ENCODE measurements around the gene ASAP2.

The ASAP2 gene

GRCh38 chr2:9232166-9232479 is 25.5 kb downstream of the ASAP2 start:
- DNase-seq, result no peak

- DNase-seq, result no peak
Measured at GRCh38 chr2:9232886-9233285, 26.3 kb downstream of the ASAP2 start.

GRCh38 chr2:9234680-9235146 is 28.1 kb downstream of the ASAP2 start:
- DNase-seq, result no peak

GRCh38 chr2:9235147-9236044 is 28.8 kb downstream of the ASAP2 start:
- no peak for DNase-seq

DNA sequence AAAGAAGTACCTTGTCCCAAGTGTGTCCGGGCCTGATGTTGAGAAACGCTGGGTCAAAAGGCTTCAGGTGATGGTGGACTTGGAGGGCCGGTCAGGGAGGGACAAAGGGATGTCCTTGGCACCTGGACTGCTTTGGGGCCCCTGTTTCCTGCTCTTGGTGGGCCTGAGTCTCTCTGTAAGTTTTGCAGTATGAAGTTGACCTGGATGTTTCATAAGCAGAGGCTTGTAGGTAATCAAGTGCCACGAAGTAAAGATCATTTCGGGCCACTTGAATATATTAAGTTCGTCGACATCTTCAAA is 29.4 kb downstream of the ASAP2 start:
- no peak for DNase-seq

DNA sequence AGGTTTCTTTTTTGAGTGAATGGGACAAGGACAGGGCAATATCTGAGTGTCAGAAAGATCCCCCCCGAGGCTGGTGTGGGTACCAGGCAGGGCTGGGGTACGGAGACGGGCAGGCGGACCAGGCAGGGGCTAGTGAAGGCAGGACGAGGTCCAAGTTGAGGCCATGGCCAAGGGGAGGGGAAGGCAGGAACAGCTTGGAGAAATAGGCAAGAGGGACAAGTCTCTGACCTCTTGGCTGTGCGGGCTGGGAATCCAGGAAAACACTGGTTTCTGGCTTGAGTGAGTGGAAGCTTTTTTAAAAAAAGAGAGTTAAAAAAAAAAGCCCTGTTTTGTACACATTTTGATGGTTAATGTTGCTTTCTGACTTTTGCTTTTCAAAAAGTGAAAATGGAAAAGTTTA is 30.3 kb downstream of the ASAP2 start:
- DNase-seq, result no peak

DNA sequence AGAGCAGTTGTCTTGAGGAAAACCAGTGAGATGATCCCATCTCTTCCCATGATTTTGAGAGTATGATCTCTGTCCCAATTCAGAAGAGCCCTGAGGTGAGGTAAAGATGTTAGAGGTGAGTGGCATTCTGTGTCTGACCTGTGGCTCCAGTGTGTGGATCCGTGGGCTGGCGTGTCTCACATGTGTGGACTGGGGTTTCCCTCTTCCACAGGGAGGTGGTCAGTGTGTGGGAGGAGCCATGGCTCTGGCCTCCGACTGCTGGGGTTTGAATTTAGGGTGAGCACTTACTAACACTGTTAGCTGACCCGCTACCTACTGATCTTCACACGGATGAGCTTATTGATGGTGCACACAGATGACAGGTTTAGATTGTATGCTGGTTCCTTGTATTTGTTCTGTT is 31.2 kb downstream of the ASAP2 start:
- no peak for DNase-seq

GRCh38 chr2:9238591-9239326 is 32.1 kb downstream of the ASAP2 start:
- DNase-seq, result no peak

- no peak for DNase-seq
Measured at GRCh38 chr2:9239616-9240015, 33.0 kb downstream of the ASAP2 start.

DNA sequence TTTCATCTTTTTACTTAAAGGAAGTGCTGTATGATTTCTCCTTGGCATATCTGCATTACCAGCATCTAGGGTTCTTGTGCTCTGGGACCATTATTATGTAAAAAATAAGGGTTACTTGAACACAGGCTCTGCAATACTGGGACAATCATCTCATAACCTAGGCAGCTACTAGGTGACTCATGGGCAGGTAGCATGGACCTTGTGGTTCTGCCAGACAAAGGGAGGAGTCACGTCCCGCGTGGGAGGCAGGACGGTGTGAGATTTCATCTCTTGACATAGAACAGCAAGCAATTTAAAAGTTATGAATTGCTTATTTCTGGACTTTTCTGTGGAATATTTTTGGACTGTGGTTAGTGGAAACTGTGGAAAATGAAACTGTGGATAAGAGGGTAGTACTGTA is 34.1 kb downstream of the ASAP2 start:
- no peak for DNase-seq

GRCh38 chr2:9241233-9241632 is 34.6 kb downstream of the ASAP2 start:
- no peak for DNase-seq

DNA sequence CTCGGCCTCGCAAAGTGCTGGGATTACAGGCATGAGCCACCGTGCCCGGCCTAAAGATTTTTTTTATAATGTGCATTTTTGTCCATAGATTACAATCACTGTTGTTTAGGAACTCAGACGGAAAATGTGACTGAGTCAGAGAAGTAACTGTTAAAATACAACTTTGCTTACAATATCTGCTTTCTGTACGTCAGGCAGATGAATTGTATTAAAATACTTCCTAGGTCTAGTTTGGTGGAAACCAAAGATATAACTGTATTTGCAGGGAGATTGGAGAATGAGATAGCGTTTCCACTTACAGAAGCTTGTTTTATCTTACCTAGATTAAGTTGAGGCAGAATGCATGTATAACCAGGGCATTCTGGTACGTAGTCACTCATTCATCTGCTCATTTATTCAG is 36.7 kb downstream of the ASAP2 start:
- DNase-seq, result no peak

DNA sequence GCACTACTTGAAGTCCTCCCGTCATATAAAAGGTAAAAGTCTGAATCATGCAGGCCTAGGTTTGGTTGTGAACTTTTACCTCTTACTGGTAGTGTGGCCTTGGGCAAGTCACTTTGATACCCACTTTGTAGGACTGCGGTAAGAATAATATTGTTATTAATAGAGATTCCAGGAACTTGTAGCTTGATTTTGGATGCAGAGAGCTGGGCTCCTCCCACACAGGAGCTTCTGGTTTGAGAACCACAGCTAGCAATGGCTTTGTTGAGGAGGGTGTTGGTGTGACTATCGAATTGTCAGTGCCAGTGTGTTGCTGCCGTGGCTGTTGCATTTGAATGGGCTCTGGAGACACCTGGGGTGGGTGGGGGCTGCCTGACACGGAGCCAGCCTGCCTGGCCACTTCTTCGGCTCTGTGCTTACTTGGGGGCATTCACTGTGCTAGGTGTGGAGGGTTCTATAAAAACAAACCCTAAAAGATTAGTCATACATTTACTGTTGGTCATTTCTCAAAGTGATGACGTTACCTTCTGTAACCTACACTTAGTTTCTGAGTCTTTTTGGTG is 38.5 kb downstream of the ASAP2 start:
- no peak for DNase-seq

GRCh38 chr2:9247177-9247576 is 40.6 kb downstream of the ASAP2 start:
- DNase-seq, result no peak

GRCh38 chr2:9247786-9248185 is 41.2 kb downstream of the ASAP2 start:
- DNase-seq, result peak; percentile 57

DNA sequence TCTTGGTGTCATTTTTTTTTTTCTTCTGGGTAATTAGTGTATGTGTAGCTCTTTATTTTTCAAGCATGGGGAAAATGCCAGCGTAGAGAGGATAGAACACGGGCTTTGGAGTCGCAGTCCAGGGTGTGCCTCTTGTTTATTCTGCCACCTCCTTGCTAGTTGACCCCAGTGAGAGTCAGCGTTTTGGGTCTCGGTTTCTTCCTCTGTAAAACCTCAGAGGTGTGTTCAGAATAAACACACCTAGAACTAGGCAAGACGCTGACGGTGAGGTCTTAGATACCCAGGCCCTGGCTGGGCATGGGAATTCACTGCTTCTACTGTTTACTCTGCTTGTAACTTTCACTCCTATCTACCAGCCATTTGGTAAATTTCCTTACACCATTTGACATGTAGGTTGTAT is 41.8 kb downstream of the ASAP2 start:
- DNase-seq, result no peak

GRCh38 chr2:9249020-9249800 is 42.6 kb downstream of the ASAP2 start:
- DNase-seq, result no peak

DNA sequence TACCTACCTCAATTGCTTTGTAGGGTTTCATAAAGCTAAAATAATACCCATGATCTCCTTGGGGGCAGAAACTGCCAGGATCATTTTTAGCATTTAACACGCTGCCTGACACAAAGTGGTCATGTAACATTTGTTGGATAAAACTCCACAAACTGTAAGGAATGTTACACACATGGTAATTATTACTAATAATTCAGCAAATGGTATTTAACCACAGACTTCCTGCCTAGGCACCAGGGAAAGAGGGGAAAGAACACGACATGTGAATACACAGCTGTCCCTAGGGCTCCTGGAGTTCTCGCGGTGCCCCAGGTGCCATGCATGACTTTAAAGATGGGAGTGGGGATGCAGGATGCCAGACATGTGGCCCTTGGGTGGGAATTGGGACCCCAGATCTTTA is 43.5 kb downstream of the ASAP2 start:
- no peak for DNase-seq

DNA sequence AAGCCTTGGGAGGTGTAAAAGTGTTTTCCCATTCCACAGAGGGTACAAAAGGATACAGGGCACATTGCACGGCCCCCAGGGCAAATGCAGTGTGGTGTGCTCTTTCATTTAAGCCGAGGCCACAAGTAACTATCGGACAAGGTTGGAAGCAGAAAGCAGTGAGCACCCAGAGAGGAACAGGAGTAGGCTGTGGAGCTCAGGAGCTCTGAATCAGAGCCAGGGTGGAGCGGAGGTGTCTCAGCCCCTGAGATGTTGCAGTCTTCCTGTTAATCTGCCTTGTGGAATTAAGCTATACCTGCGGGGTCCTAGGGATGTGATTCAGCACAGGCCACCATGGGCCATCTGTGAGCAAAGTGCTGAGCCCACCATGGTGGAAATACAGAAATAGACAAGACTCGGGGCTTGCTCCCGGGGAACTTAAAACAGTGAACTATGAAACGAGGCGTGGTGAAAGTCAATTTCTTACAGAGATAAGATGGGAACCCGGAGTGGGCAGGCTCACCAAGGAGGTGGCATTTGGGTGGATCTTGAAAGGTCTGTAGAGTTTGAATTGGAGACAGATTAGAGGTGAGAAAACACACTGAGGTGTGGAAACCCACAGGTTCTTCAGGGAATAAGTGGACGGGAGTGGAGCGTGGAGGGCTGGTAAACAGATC is 44.0 kb downstream of the ASAP2 start:
- DNase-seq, result no peak

GRCh38 chr2:9251154-9252001 is 44.8 kb downstream of the ASAP2 start:
- no peak for DNase-seq

DNA sequence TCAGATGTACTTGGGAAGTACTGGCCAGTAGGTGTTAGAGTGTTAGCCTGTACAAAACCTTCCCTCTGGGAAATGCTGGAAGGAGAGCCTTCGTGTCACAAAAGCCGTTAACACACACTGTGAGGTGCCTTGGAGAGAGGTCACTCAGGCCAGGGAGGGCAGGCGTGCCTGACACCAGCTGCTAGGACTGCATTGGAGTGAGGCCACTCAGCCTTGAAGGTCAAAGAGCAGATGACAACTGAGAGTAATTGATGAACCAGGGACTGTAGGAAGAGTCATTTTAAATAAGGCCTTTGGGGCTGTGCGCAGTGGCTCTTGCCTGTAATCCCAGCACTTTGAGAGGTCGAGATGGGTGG is 45.4 kb downstream of the ASAP2 start:
- no peak for DNase-seq

GRCh38 chr2:9255416-9255815 is 48.8 kb downstream of the ASAP2 start:
- no peak for DNase-seq
